Ovary (tissue), 3 donors: ENCODE results near the gene ITGB2.

Experiments used
- CTCF ChIP-seq, 3 donors: fragments of 450-650 bp in 2 of 3; fragments of 200-600 bp in 1 of 3; IDR thresholded peaks; one replicate each; pipeline versions ENCODE4 v1.5.1 to v1.8.0; 2016 to 2022; ENCODE audit warnings: antibody characterized with exemption in 3 of 3, mild to moderate bottlenecking in 1 of 3
- EP300 ChIP-seq: sonication (generic); formaldehyde crosslinking; IDR thresholded peaks from one replicate; pipeline ENCODE4 v1.6.1; 2017; ENCODE audit warnings: antibody characterized with exemption
- donor health status: DM: no; HTN: no; CAD: no.

- TF ChIP-seq CTCF (IDR thresholded peaks at IDR 0.05): no peak
- no peak for TF ChIP-seq EP300
These were observed 36.6 kb downstream of the ITGB2 start for GRCh38 chr21:44884097-44884496.
